ENCODE measurements around the gene ENO3. TPM values are rescaled to one million over a fixed set of nuclear protein-coding genes. Genes with fewer than 3 reads are reported as not detected.
A peak's percentile ranks its signal among the peaks of the same experiment; 100 is the strongest.
"Not testable (repeated sequence)": the region's sequence is repeated elsewhere in the genome, so short reads cannot be mapped to it uniquely, and the experiment has no call there.

ENO3 gene
- total RNA-seq, 1 experiment from 2014 or later, result 29.0 TPM

GRCh38 chr17:4908711-4909496, 42.0 kb upstream of the ENO3 start:
- no peak overlapping the region for H2AFZ ChIP-seq
- H3K36me3 ChIP-seq (ENCODE audit: low read depth), result no peaks in the 10 kb centered on the region
- peak overlapping the region; percentile 63 for H3K4me2 ChIP-seq
- POLR2A ChIA-PET (ENCODE audit: unreplicated experiment), result interaction anchor here (0.5 to 1.9 kb wide), 13 partner anchors 31 to 1527 kb away, joined by 3 to 20 read pairs (median 3); partner anchors contain the start of genes INCA1, RNF167, SLC25A11 and SPAG7
- no peaks in the 10 kb centered on the region for H3K27me3 ChIP-seq (ENCODE audit: insufficient read depth, low read depth)
- no peaks in the 10 kb centered on the region for H3K9me2 ChIP-seq (ENCODE audit: insufficient read depth)
- CTCF ChIA-PET, result interaction anchor here (0.5 to 1.8 kb wide), 12 partner anchors 25 to 316 kb away, joined by 3 to 16 read pairs (median 4); partner anchors contain the start of genes RNF167, SLC25A11 and SPAG7
- H3K27ac ChIP-seq, result peak overlapping the region; percentile 75
- peak; percentile 89 to 96 for DNase-seq
- H3K9me3 ChIP-seq (ENCODE audit: insufficient read depth, low read depth), result no peaks in the 10 kb centered on the region
- no peak overlapping the region for H3K4me3 ChIP-seq
- H3K4me1 ChIP-seq (replicated peaks; ENCODE audit: insufficient read depth), result peaks cover 16% of the 10 kb centered on the region
- TF ChIP-seq EZH2 (IDR thresholded peaks at IDR 0.05; ENCODE audit: low read depth), result no peak
- peak; percentile 86 for TF ChIP-seq CTCF (conservative IDR thresholded peaks at IDR 0.05)
- intact Hi-C loops (cut with micrococcal nuclease; ENCODE audit: unreplicated experiment), result loop anchor here (1.0 to 10.0 kb wide), 8 partner anchors 30 to 484 kb away; partner anchors contain the start of genes CAMTA2, PFN1 and SPAG7
- no TSS peak for BruUV-seq (replicated peaks)
- H4K20me1 ChIP-seq (ENCODE audit: insufficient read depth), result no peaks in the 10 kb centered on the region
- no peaks in the 10 kb centered on the region for H3K79me2 ChIP-seq (ENCODE audit: low read depth)
- H3F3A ChIP-seq (ENCODE audit: insufficient read depth, low read depth), result peaks cover 21% of the 10 kb centered on the region; the same call in 1 of the 2 replicates

GRCh38 chr17:4913994-4914393, 36.9 kb upstream of the ENO3 start:
- H3K27ac ChIP-seq, result no peak overlapping the region
- BruUV-seq (replicated peaks), result no TSS peak

GRCh38 chr17:4914551-4914950, 36.4 kb upstream of the ENO3 start:
- CTCF ChIA-PET; H3K27ac ChIP-seq; H3K79me2 ChIP-seq (ENCODE audit: low read depth); DNase-seq; H3K4me3 ChIP-seq; intact Hi-C loops (cut with micrococcal nuclease; ENCODE audit: unreplicated experiment); BruUV-seq (replicated peaks); H3K9me3 ChIP-seq (ENCODE audit: insufficient read depth, low read depth); H3K27me3 ChIP-seq (ENCODE audit: insufficient read depth, low read depth); H3K4me1 ChIP-seq (replicated peaks; ENCODE audit: insufficient read depth); H3K4me2 ChIP-seq; POLR2A ChIA-PET (ENCODE audit: unreplicated experiment); H2AFZ ChIP-seq; H3K36me3 ChIP-seq (ENCODE audit: low read depth); H3K9me2 ChIP-seq (ENCODE audit: insufficient read depth); H4K20me1 ChIP-seq (ENCODE audit: insufficient read depth): not testable (repeated sequence)
- peaks cover 11% of the 10 kb centered on the region; the same call in 1 of the 2 replicates for H3F3A ChIP-seq (ENCODE audit: insufficient read depth, low read depth)

More at GRCh38 chr17:4913994-4914393, 36.9 kb upstream of the ENO3 start:
- ChIA-PET CTCF (no interaction called here), POLR2A (ENCODE audit: unreplicated experiment) (interaction anchor here (0.5 to 0.6 kb wide), 4 partner anchors 31 to 314 kb away, joined by 3 to 6 read pairs (median 4); no protein-coding TSS in a partner anchor)
- Histone ChIP-seq H2AFZ (no peak overlapping the region), H3F3A (ENCODE audit: insufficient read depth, low read depth) (peaks cover 17% of the 10 kb centered on the region; the same call in 1 of the 2 replicates), H3K4me2 (no peak overlapping the region), H3K79me2 (ENCODE audit: low read depth) (no peaks in the 10 kb centered on the region), H3K36me3 (ENCODE audit: low read depth) (no peaks in the 10 kb centered on the region), H3K9me3 (ENCODE audit: insufficient read depth, low read depth) (no peaks in the 10 kb centered on the region), H4K20me1 (ENCODE audit: insufficient read depth) (no peaks in the 10 kb centered on the region), H3K9me2 (ENCODE audit: insufficient read depth) (no peaks in the 10 kb centered on the region), H3K4me1 (replicated peaks; ENCODE audit: insufficient read depth) (peaks cover 10% of the 10 kb centered on the region), H3K27me3 (ENCODE audit: insufficient read depth, low read depth) (no peaks in the 10 kb centered on the region), H3K4me3 (no peak overlapping the region)
- intact Hi-C loops (cut with micrococcal nuclease; ENCODE audit: unreplicated experiment), result no loop called here
- no peak for TF ChIP-seq EZH2 (IDR thresholded peaks at IDR 0.05; ENCODE audit: low read depth)
- TF ChIP-seq CTCF (conservative IDR thresholded peaks at IDR 0.05), result no peak
- DNase-seq, result no peak

All from PC-9 (cell line).